ENCODE data around the gene ANKRD33B.
"Not testable (repeated sequence)": the region's sequence is repeated elsewhere in the genome, so short reads cannot be mapped to it uniquely, and the experiment has no call there.

The ANKRD33B gene

GRCh38 chr5:10537624-10538023 lies 26.2 kb upstream of the ANKRD33B start:
- no peak for DNase-seq (ENCODE audit: low read depth)

- no peak for DNase-seq (ENCODE audit: low read depth)
These were observed 25.6 kb upstream of the ANKRD33B start for GRCh38 chr5:10538103-10538788.

GRCh38 chr5:10538789-10539686 lies 24.8 kb upstream of the ANKRD33B start:
- DNase-seq (ENCODE audit: low read depth), result no peak

GRCh38 chr5:10539687-10539998 lies 24.2 kb upstream of the ANKRD33B start:
- no peak for DNase-seq (ENCODE audit: low read depth)

- DNase-seq (ENCODE audit: low read depth), result no peak
These were observed 23.8 kb upstream of the ANKRD33B start for GRCh38 chr5:10540036-10540544.

- DNase-seq (ENCODE audit: low read depth), result no peak
These were observed 22.8 kb upstream of the ANKRD33B start for GRCh38 chr5:10540951-10541646.

GRCh38 chr5:10542055-10542550 lies 21.8 kb upstream of the ANKRD33B start:
- no peak for DNase-seq (ENCODE audit: low read depth)

GRCh38 chr5:10543585-10544040 lies 20.3 kb upstream of the ANKRD33B start:
- no peak for DNase-seq (ENCODE audit: low read depth)

- no peak for DNase-seq (ENCODE audit: low read depth)
These were observed 18.8 kb upstream of the ANKRD33B start for GRCh38 chr5:10545084-10545483.

- no peak for DNase-seq (ENCODE audit: low read depth)
These were observed 17.7 kb upstream of the ANKRD33B start for GRCh38 chr5:10546186-10546585.

GRCh38 chr5:10548418-10549122 lies 15.3 kb upstream of the ANKRD33B start:
- no peak for DNase-seq (ENCODE audit: low read depth)

- DNase-seq (ENCODE audit: low read depth), result not testable (repeated sequence)
These were observed 14.8 kb upstream of the ANKRD33B start for GRCh38 chr5:10549123-10549514.

GRCh38 chr5:10550222-10550995 lies 13.5 kb upstream of the ANKRD33B start:
- DNase-seq (ENCODE audit: low read depth), result no peak

GRCh38 chr5:10551782-10552138 lies 12.1 kb upstream of the ANKRD33B start:
- no peak for DNase-seq (ENCODE audit: low read depth)

GRCh38 chr5:10552183-10553143 lies 11.4 kb upstream of the ANKRD33B start:
- DNase-seq (ENCODE audit: low read depth), result no peak

- no peak for DNase-seq (ENCODE audit: low read depth)
These were observed 10.4 kb upstream of the ANKRD33B start for GRCh38 chr5:10553476-10553875.

GRCh38 chr5:10555277-10555684 lies 8.6 kb upstream of the ANKRD33B start:
- no peak for DNase-seq (ENCODE audit: low read depth)

- DNase-seq (ENCODE audit: low read depth), result no peak
These were observed 7.5 kb upstream of the ANKRD33B start for GRCh38 chr5:10556289-10556807.

Measured in T follicular helper cell (primary cell).